IMR-90 (cell line): ENCODE results near the gene PPM1M. TPM values are rescaled to one million over a fixed set of nuclear protein-coding genes. Genes with fewer than 3 reads are reported as not detected.

ENCODE experiments used
- ATAC-seq: fragments of 200-7000 bp; cut with Tn5 transposase; 2 replicates; pipeline ENCODE4 v1.9.1; 2020; ENCODE audit warnings: low read depth, mild to moderate bottlenecking, moderate library complexity
- BruUV-seq: library from RNA; stranded (reverse); fragments of 400-500 nt; replicated peaks from 2 replicates; lab custom pipeline; 2021; lab: Mats Ljungman, UMichigan
- CTCF ChIA-PET: fragments of 300-600 bp; formaldehyde crosslinking; extraction: SDS; loops from one replicate; lab custom pipeline; 2021; ENCODE audit warnings: antibody characterized with exemption; lab: Yijun Ruan, JAX
- POLR2A ChIA-PET: fragments of 300-600 bp; sonication (Branson Sonifier 250); formaldehyde crosslinking; loops from one replicate; lab custom pipeline; 2022; ENCODE audit warnings: antibody characterized with exemption; ENCODE audit not compliant: unreplicated experiment; lab: Charles Lee
- DNase-seq: peaks from one replicate; pipeline ENCODE4 v3.0.0; 2013
- H2AFZ ChIP-seq: replicated peaks from 2 replicates; pipeline ENCODE3; 2013; ENCODE audit warnings: low read length, mild to moderate bottlenecking; ENCODE audit not compliant: poor library complexity
- H2AK5ac ChIP-seq: 2 replicates; pipeline ENCODE4 v1.6.1; 2013; ENCODE audit warnings: low read depth, low read length, inconsistent platforms
- H2AK9ac ChIP-seq: replicated peaks from 2 replicates; pipeline ENCODE3; 2013; ENCODE audit warnings: mild to moderate bottlenecking, low read depth, low read length, moderate library complexity; ENCODE audit not compliant: poor library complexity
- H2BK120ac ChIP-seq: 2 replicates; pipeline ENCODE4 v1.6.1; 2013; ENCODE audit warnings: low read depth, low read length, inconsistent platforms
- H2BK15ac ChIP-seq: 3 replicates; pipeline ENCODE4 v1.6.1; 2013; ENCODE audit warnings: low read depth, low read length, inconsistent platforms
- H2BK20ac ChIP-seq: 2 replicates; pipeline ENCODE4 v1.6.1; 2013; ENCODE audit warnings: low read depth, mild to moderate bottlenecking, inconsistent platforms, low read length, moderate library complexity
- H2BK5ac ChIP-seq: 2 replicates; pipeline ENCODE4 v1.6.1; 2013; ENCODE audit warnings: mild to moderate bottlenecking, low read depth, low read length, inconsistent platforms; ENCODE audit not compliant: poor library complexity, severe bottlenecking
- H3K14ac ChIP-seq: replicated peaks from 2 replicates; pipeline ENCODE4 v1.6.1; 2013; ENCODE audit warnings: low read depth, low read length, inconsistent platforms
- H3K18ac ChIP-seq: 2 replicates; pipeline ENCODE4 v1.6.1; 2013; ENCODE audit warnings: low read depth, low read length, control low read depth
- H3K23ac ChIP-seq: 2 replicates; pipeline ENCODE4 v1.6.1; 2013; ENCODE audit warnings: low read depth, low read length, inconsistent platforms
- H3K27ac ChIP-seq: 2 replicates; pipeline ENCODE4 v1.5.1; 2013; ENCODE audit warnings: mild to moderate bottlenecking, control low read depth, low read length; ENCODE audit not compliant: insufficient read depth
- H3K27me3 ChIP-seq: 2 replicates; pipeline ENCODE4 v1.6.1; 2013; ENCODE audit warnings: low read length; ENCODE audit not compliant: control insufficient read depth, insufficient read depth
- H3K36me3 ChIP-seq: 2 replicates; pipeline ENCODE4 v1.6.1; 2013; ENCODE audit warnings: low read length, mixed read lengths; ENCODE audit not compliant: control insufficient read depth, insufficient read depth
- H3K4ac ChIP-seq: 2 replicates; pipeline ENCODE4 v1.6.1; 2013; ENCODE audit warnings: low read depth, low read length, inconsistent platforms
- H3K4me1 ChIP-seq: 2 replicates; pipeline ENCODE4 v1.6.1; 2013; ENCODE audit warnings: low read length, mixed read lengths; ENCODE audit not compliant: control insufficient read depth, insufficient read depth
- H3K4me2 ChIP-seq: 2 replicates; pipeline ENCODE4 v1.6.1; 2013; ENCODE audit warnings: low read depth, mild to moderate bottlenecking, control low read depth, low read length, moderate library complexity
- H3K4me3 ChIP-seq: 2 replicates; pipeline ENCODE4 v1.5.1; 2013; ENCODE audit warnings: low read depth, mild to moderate bottlenecking, control low read depth, low read length, moderate library complexity; ENCODE audit not compliant: insufficient read depth
- H3K56ac ChIP-seq: 2 replicates; pipeline ENCODE4 v1.6.1; 2013; ENCODE audit warnings: low read length, inconsistent platforms; ENCODE audit not compliant: insufficient read depth; ENCODE audit errors: extremely low read depth
- H3K79me1 ChIP-seq, 2 experiments: 2 replicates each; pipeline ENCODE4 v1.6.1; 2013; ENCODE audit warnings: low read length in 2 of 2, inconsistent platforms in 1 of 2, low read depth in 1 of 2
- H3K9ac ChIP-seq: 2 replicates; pipeline ENCODE4 v1.6.1; 2013; ENCODE audit warnings: low read depth, low read length, control low read depth
- H3K9me1 ChIP-seq: 2 replicates; pipeline ENCODE4 v1.6.1; 2013; ENCODE audit warnings: low read length, inconsistent platforms; ENCODE audit not compliant: insufficient read depth
- H3K9me3 ChIP-seq: 2 replicates; pipeline ENCODE4 v1.6.1; 2013; ENCODE audit warnings: low read length; ENCODE audit not compliant: control insufficient read depth, insufficient read depth
- H4K20me1 ChIP-seq: 2 replicates; pipeline ENCODE4 v1.6.1; 2013; ENCODE audit warnings: low read length, inconsistent platforms; ENCODE audit not compliant: insufficient read depth
- H4K5ac ChIP-seq: 2 replicates; pipeline ENCODE4 v1.6.1; 2013; ENCODE audit warnings: mild to moderate bottlenecking, low read depth, low read length, control low read depth
- H4K8ac ChIP-seq, 2 experiments: 2 replicates each; pipeline ENCODE4 v1.6.1; 2013; ENCODE audit warnings: low read depth in 2 of 2, low read length in 2 of 2, control low read depth in 1 of 2, inconsistent platforms in 1 of 2
- H4K91ac ChIP-seq: 2 replicates; pipeline ENCODE4 v1.6.1; 2013; ENCODE audit warnings: low read depth, low read length, inconsistent platforms; ENCODE audit not compliant: insufficient read depth
- CTCF ChIP-seq: conservative IDR thresholded peaks from 2 replicates; pipeline ENCODE4 v1.5.1; 2012; ENCODE audit warnings: mild to moderate bottlenecking, low read depth, low read length, improper control_type of control experiment
- FOS ChIP-seq: fragments of 150-350 bp; IDR thresholded peaks from 2 replicates; pipeline ENCODE4 v1.6.1; 2016; ENCODE audit warnings: low read depth, low read length
- RAD21 ChIP-seq: IDR thresholded peaks from 2 replicates; pipeline ENCODE4 v1.6.1; 2012; ENCODE audit warnings: low read length, improper control_type of control experiment
- SMC3 ChIP-seq: fragments of 150-350 bp; IDR thresholded peaks from 2 replicates; pipeline ENCODE4 v1.6.1; 2016; ENCODE audit warnings: low read depth, mild to moderate bottlenecking, antibody characterized with exemption, low read length, moderate library complexity
- WGBS, 2 experiments: methylation state at CpG; one replicate each; pipeline versions ENCODE4 v1.1.5 to v1.1.7; 2013; ENCODE audit warnings: missing lambda C conversion rate in 2 of 2; ENCODE audit not compliant: insufficient read length in 1 of 2; ENCODE audit errors: extremely low coverage in 2 of 2; 5-methylcytosine and 5-hydroxymethylcytosine counted together
- dilution Hi-C: fragments of 300-500 bp; cut with HindIII; formaldehyde crosslinking; loops from one replicate; pipeline ENCODE4 v1.14.3; 2018; ENCODE audit warnings: low sequenced_read_pairs; ENCODE audit not compliant: unreplicated experiment
- in situ Hi-C: fragments of 300-500 bp; cut with MboI; formaldehyde crosslinking; loops from 3 replicates; pipeline ENCODE4 v1.14.3; 2019; ENCODE audit warnings: low sequenced_read_pairs, inconsistent platforms, mixed read lengths
- intact Hi-C: fragments of 100-400 bp; cut with micrococcal nuclease; formaldehyde crosslinking; loops from 2 replicates; pipeline ENCODE4 v1.10.0; 2022
- polyA plus RNA-seq, 3 experiments: library from polyadenylated mRNA; depleted of rRNA; stranded (reverse); fragments of >200 nt; gene quantifications; 2 replicates each; pipeline ENCODE4 v1.2.3, GENCODE V29; 2012; ENCODE audit warnings: low replicate concordance in 1 of 3
- total RNA-seq: library from RNA; depleted of rRNA; stranded (reverse); fragments of >200 nt; gene quantifications from 2 replicates; pipeline ENCODE4 v1.2.3, GENCODE V29; 2012

The PPM1M gene
- total and polyA plus RNA-seq, 2 of the 4 experiments (the other 2 are of a cell fraction): 12.2 to 18.1 TPM

GRCh38 chr3:52291508-52292181 lies 46.1 kb downstream of the PPM1M start:
- intact Hi-C loops: loop anchor here (1.0 to 5.0 kb wide), 3 partner anchors 48 to 156 kb away; no protein-coding TSS in a partner anchor
- peak; percentile 16; the same call in 1 of the 2 replicates for ATAC-seq

More at GRCh38 chr3:52291508-52292181, 46.1 kb downstream of the PPM1M start:
- Histone ChIP-seq H2AK9ac (peak overlapping the region; percentile 76), H3K4me3 (no peak overlapping the region), H2AFZ (no peak overlapping the region), H3K4me1 (peaks cover 6% of the 10 kb centered on the region), H3K36me3 (peaks cover 14% of the 10 kb centered on the region; the same call in 1 of the 2 replicates), H3K79me1 (peaks cover 16 to 26% of the 10 kb centered on the region in 2 experiments), H2BK120ac (no peak overlapping the region), H3K18ac (no peak overlapping the region), H3K56ac (no peak overlapping the region), H4K91ac (no peak overlapping the region), H3K9ac (no peak overlapping the region), H3K9me1 (peaks cover 15% of the 10 kb centered on the region), H4K20me1 (no peaks in the 10 kb centered on the region), H4K8ac (no peak overlapping the region), H3K23ac (no peak overlapping the region), H3K14ac (no peak overlapping the region), H3K4me2 (no peak overlapping the region), H2BK20ac (no peak overlapping the region), H4K5ac (no peak overlapping the region), H3K27ac (no peak overlapping the region), H2BK5ac (no peak overlapping the region), H2AK5ac (no peak overlapping the region), H3K9me3 (no peaks in the 10 kb centered on the region), H3K27me3 (no peaks in the 10 kb centered on the region), H2BK15ac (no peak overlapping the region), H3K4ac (no peak overlapping the region)
- dilution Hi-C loops (no loop called here), in situ Hi-C loops (loop anchor here (5.0 kb wide), 1 partner anchor 51 kb away; no protein-coding TSS in a partner anchor)
- WGBS, 2 experiments: 46% methylated on average over 4 of the region's 7 CpGs; no CpG with 5 or more reads in 1 of the 2 experiments
- ChIA-PET CTCF (interaction anchor here (0.9 to 1.3 kb wide), 2 partner anchors 44 to 48 kb away, joined by 3 to 5 read pairs; no protein-coding TSS in a partner anchor), POLR2A (no interaction called here)
- no TSS peak for BruUV-seq
- DNase-seq: no peak
- TF ChIP-seq RAD21 (peak; percentile 81), CTCF (peak; percentile 65), FOS (no peak), SMC3 (peak; percentile 65)
